Measurements from ENCODE around the gene PTEN. TPM values are rescaled to one million over a fixed set of nuclear protein-coding genes. Genes with fewer than 3 reads are reported as not detected.
"Not testable (repeated sequence)": the region's sequence is repeated elsewhere in the genome, so short reads cannot be mapped to it uniquely, and the experiment has no call there.

Gene PTEN
- total RNA-seq, result 58.6 TPM
- long read RNA-seq, full-length matches to known transcripts, result 129 of 150 reads
- long read RNA-seq, partial matches to known transcripts, result 10 of 150 reads
- long read RNA-seq, other reads (novel, unspliced or antisense), result 11 of 150 reads

GRCh38 chr10:87863053-87863943 lies at the start of gene PTEN, which contains the start of gene KLLN:
TSS of gene PTEN (plus strand) at chr10:87863625. CDS start at chr10:87864470, 845 bp downstream.
TSS of gene KLLN (minus strand) at chr10:87863533. CDS start at chr10:87862487, 1,046 bp downstream.
- DNase-seq (peak; percentile 95), ATAC-seq (peak; percentile 76)
- intact Hi-C loops (cut with micrococcal nuclease), result loop anchor here (5.0 kb wide), 1 partner anchor 524 kb away; no protein-coding TSS in a partner anchor

GRCh38 chr10:87816163-87816897 lies 47.1 kb upstream of the PTEN start:
- no peak for DNase-seq
- no peak for ATAC-seq
- intact Hi-C loops (cut with micrococcal nuclease), result no loop called here

GRCh38 chr10:87816898-87817608 lies 46.4 kb upstream of the PTEN start:
- intact Hi-C loops (cut with micrococcal nuclease), result no loop called here

GRCh38 chr10:87817609-87818504 lies 45.6 kb upstream of the PTEN start, which contains the start of gene ATAD1:
TSS of gene ATAD1 (minus strand) at chr10:87818226. CDS start at chr10:87814599, 3,627 bp downstream.
- ATAC-seq (peak; percentile 99), DNase-seq (peak; percentile 90)
- intact Hi-C loops (cut with micrococcal nuclease), result no loop called here

More at GRCh38 chr10:87816898-87817608, 46.4 kb upstream of the PTEN start:
- no peak for DNase-seq
- ATAC-seq, result no peak

GRCh38 chr10:87818505-87819288 lies 44.7 kb upstream of the PTEN start:
- ATAC-seq, result peak; percentile 51
- intact Hi-C loops (cut with micrococcal nuclease), result no loop called here

GRCh38 chr10:87819289-87819585 lies 44.2 kb upstream of the PTEN start:
- ATAC-seq (no peak), DNase-seq (no peak)
- intact Hi-C loops (cut with micrococcal nuclease), result no loop called here

More at GRCh38 chr10:87818505-87819288, 44.7 kb upstream of the PTEN start:
- DNase-seq, result no peak

- ATAC-seq (no peak), DNase-seq (no peak)
- intact Hi-C loops (cut with micrococcal nuclease), result no loop called here
Observed at GRCh38 chr10:87826653-87827052, 36.8 kb upstream of the PTEN start.

- DNase-seq, result no peak
- no peak for ATAC-seq
- intact Hi-C loops (cut with micrococcal nuclease), result no loop called here
Observed at GRCh38 chr10:87827681-87828080, 35.7 kb upstream of the PTEN start.

GRCh38 chr10:87829051-87829450 lies 34.4 kb upstream of the PTEN start:
- DNase-seq; intact Hi-C loops (cut with micrococcal nuclease); ATAC-seq: not testable (repeated sequence)

GRCh38 chr10:87829986-87830729 lies 33.3 kb upstream of the PTEN start:
- no peak for ATAC-seq
- intact Hi-C loops (cut with micrococcal nuclease), result no loop called here
- no peak for DNase-seq

GRCh38 chr10:87836098-87836497 lies 27.3 kb upstream of the PTEN start:
- no peak for DNase-seq
- ATAC-seq, result no peak
- intact Hi-C loops (cut with micrococcal nuclease), result no loop called here

- DNase-seq (no peak), ATAC-seq (no peak)
- intact Hi-C loops (cut with micrococcal nuclease), result no loop called here
Observed at GRCh38 chr10:87837445-87837844, 26.0 kb upstream of the PTEN start.

GRCh38 chr10:87838650-87839049 lies 24.8 kb upstream of the PTEN start:
- intact Hi-C loops (cut with micrococcal nuclease), result no loop called here
- ATAC-seq (no peak), DNase-seq (no peak)

- no peak for DNase-seq
- no peak for ATAC-seq
- intact Hi-C loops (cut with micrococcal nuclease), result no loop called here
Observed at GRCh38 chr10:87841186-87841585, 22.2 kb upstream of the PTEN start.

GRCh38 chr10:87842220-87842641 lies 21.2 kb upstream of the PTEN start:
- intact Hi-C loops (cut with micrococcal nuclease), result no loop called here
- DNase-seq (no peak), ATAC-seq (no peak)

- ATAC-seq (no peak), DNase-seq (no peak)
- intact Hi-C loops (cut with micrococcal nuclease), result no loop called here
Observed at GRCh38 chr10:87842776-87843497, 20.5 kb upstream of the PTEN start.

Measured in left ventricle myocardium superior (tissue), 1 donor.